HUDEP-2 (cell line): ENCODE results near the gene H3-3A.
A peak's percentile ranks its signal among the peaks of the same experiment; 100 is the strongest.

Experiments
- DNase-seq, 76 experiments: peaks; one replicate each; lab custom pipeline; 2025; ENCODE audit not compliant: unreplicated experiment in 76 of 76; lab: John Stamatoyannopoulos, UW

The H3-3A gene

DNA sequence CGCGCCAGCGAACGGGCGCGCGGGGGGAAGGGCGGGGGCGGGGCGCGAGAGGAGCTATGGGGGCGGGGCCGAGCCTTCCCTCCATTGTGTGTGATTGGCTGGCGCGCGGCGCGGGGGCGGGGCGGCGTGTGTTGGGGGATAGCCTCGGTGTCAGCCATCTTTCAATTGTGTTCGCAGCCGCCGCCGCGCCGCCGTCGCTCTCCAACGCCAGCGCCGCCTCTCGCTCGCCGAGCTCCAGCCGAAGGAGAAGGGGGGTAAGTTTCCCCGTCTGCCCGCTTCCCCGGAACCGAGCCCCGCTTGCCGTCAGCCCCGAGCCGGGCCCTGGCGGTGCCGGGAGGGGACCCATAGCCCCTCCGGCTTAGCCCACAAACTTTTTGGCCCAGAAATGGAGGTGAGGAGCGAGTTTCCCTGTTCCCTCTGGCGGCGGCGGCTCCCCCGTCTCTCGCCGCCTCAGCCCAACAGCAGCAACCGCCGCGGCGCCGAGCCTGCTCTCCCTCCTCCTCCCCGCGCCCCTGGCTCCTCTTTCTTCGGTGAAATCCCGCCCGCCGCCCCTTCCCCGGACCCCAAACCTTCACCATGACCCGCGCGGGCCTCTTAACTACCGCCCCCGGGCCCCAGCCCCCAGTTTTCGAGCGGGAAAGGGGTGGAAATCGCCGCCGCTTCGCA is at the start of gene H3-3A:
TSS of gene H3-3A (plus strand) at position 159 of the 666 bp plus-strand sequence. CDS start 1,636 bp downstream, outside the sequence.
- peak; percentile 37 to 98 (median 94) for DNase-seq

DNA sequence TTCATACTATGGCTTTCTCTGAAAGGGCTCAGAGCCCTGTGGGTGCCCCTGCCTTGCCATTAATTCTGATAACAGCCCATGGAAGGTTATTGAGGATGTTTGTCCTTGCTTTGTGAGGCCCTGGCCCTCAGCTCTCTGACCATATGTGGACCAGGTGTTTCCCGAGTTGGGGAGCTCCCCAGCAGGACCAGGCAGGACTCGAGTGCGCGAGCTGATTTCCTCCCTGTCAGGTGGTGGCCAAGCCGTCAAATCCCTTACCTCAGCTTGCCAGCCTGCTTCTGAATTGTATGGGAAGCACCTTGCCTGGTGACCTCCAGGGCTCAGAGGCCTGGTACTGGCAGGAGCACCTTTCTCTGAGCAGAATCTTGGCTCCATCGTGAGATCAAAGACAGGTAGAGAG is 45.4 kb upstream of the H3-3A start:
- DNase-seq, result no peak

DNA sequence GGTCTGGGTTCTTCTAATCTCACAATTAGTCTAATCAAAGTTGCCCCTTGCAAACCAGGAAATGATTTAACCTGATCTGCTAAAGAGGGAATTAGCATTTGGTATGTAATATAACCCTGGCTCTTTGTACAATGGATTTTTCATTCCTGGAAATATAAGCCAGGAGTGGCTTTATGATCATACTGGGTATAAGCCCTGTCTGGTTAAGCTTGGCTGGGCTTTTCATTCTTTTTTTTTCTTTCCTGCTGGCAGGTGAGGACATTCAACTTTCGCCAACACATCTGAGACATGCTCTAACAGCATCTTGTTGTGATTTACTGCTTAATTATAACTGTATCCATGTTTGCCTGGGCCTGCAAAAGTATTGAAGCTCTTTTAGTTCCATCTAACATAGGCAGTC is 42.9 kb upstream of the H3-3A start:
- DNase-seq, result no peak

DNA sequence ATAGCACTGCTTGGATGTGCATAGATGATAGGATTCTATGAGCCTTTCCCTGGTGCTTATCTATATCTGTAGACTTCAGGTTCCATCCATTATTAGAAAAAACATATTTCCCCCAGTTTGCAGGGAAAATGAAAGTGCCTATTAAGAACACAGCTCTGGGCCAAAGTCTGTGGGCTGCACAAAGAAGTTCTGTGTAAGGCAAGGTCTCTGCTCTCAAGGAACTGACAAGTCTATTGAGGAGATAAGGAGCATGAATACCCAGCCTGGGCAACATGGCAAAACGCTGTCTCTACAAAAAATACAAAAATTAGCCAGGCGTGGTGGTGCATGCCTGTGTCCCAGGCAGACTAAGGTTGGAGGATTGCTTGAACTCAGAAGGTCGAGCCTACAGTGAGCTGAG is 41.1 kb upstream of the H3-3A start:
- DNase-seq, result no peak

DNA sequence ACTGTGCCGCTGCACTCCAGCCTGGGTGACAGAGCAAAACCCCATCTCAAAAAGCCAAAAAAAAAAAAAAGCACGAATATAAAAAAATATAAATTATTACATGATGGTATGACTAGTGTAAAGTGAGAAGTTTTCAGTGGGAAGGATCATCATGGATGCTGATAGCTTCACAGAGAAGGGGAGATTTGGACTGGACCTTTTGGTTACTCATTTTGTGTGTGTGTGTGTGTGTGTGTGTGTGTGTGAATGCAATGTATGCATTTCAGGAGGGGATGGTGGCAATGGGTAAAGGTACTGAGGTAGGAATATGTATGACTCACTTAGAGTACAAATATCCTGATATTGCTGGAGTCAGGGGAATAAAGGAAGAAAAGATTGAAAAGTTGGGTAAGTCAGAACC is 40.7 kb upstream of the H3-3A start:
- no peak for DNase-seq

DNA sequence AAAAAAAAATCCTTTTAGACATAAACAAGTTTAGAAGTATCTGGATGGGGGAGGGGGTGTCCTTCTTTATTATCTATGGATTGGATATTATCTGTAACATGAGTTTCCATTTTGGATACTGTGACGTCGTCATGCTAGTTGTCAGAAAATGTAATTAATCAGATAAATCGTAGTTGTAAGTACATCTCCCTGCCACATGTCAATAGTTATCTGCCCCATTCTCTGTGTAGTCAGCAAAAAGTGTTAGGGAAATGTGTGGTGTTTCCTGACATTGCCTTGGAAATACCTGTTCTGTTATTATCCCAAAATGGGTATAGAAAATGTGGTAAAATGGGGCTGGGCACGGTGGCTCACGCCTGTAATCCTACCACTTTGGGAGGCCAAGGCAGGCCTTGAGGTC is 38.8 kb upstream of the H3-3A start:
- DNase-seq, result no peak

DNA sequence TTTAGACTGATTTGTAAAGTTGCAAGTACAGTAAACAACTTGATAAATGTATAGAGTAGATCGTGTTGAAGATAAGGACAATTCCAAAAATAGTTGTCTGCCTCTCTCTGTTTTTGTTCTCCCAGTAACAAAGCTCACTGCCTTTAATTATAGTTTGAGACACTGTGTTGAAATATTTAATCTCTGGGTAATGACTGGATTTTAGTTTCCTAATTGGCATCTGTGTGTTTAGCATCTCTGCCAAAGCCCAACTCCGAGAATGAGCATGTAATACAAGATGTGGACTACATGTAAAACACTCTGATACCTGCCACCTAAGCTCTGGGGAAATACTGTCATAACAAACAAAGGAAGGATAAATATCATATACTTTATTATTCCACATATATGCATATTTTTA is 35.7 kb upstream of the H3-3A start:
- DNase-seq, result no peak

DNA sequence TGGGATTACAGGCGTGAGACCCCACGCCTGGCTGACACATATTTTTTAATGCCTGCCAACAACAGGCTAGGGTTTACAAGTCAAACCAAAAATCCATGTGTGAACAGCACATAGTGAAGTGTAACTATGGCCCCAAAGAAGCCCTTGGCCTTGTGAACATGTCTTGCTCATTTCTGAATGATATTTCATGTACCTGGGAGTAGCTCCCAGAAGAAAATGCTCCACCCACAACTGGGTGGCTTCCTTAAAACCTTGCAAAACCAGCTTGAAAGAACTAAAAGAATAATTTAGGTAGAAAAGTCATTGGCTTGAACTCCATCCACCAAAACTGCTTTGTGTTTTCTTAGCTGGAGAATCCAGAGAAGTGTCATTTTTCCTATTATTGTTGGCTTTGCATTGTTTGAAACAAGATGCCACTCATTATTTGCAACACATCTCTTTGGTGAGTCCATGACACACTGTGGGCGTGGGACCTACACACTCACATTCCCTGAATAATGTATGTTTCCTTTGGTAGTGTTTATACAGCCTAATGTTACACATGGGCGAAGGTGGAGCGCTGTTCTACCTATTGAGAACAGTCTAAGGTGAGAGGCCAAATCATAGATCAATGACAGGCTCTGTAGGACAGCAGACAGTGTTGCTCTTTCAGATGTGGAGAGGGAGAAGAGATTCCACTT is 34.8 kb upstream of the H3-3A start:
- no peak for DNase-seq

DNA sequence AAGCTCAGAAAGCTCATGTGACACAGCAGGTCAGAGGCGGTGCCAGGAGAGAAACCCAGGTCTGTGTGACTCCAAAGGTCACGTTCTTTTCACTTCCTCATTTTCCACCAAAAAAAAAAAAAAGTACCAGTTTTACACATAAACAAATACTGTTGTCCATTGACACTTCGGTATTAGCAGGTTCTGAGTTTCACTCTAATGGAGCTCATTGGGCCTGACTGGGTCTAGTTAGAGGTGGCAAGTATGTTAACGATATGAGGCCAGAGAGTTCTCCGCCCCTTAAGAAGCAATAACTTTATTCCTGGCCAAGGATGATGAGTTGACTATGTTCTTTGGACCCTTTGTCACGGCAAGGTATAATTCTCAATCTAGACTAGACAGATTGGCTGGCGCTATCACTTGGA is 33.4 kb upstream of the H3-3A start:
- peak in 17 of 76 experiments; percentile 1 to 23 (median 6) for DNase-seq

DNA sequence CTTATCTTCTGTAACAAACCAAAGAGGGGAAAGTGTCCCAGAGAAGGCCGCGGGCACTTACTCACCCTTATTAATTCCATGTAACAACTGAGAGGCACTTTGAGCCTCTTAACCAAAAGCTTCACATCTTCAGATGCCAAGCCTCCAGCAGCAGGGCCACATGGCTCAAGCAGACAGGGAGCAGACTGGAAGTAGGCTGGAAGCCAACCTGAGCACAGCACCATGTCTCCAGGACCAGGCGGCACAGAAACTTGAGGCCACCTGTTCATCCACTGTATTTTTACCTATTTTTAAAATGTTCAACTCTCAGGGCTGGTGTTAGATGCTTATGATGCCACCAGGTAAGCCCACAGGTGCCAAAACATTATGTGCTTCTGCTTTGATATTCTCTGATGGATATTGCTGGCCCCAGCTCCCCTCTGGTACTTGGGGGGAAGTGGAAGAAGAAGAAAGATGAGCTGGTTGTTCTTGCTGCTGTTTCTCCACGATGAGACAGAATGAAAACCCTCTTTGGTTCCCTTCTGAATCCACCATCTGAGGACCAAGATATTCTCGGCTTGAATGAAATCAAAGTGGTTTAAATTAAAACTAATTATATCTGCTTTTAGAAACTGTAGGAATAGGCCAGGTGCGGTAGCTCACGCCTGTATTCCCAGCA is 32.8 kb upstream of the H3-3A start:
- DNase-seq, result no peak

DNA sequence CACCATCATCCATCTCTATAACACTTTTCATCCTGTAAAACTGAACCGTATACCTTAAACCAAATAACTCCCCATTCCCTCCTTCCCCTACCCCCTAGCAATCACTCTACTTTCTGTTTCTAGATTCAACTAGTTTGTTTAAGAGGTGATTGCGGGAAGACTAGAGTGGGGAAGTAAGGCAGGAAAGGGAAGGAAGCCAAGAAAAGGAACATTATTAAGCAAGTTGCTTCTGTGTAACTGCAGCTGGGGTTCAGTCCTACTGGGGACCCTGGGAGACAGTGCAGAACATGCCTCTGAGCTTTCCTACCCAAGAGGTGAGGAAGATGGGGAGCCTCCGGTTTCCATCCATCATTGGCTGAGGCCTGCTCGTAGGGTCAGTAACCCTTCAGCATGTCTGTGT is 28.9 kb upstream of the H3-3A start:
- no peak for DNase-seq

DNA sequence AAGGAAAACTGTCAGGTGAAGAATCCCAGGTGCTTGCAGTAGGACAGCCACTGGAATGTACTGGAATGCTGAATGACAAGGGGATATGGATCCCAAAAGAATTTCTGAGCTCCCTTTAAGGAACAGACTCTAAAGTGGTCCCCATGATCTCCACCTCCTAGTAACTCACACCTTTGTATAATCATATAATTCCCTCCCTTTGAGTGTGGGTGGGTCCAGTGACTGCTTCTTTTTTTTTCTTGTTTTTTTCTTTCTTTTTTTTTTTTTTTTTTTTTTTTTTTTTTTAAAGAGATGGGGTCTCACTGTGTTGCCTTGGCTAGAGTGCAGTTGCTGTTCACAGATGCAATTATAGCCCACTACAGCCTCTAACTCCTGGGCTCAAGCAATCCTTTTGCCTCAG is 28.5 kb upstream of the H3-3A start:
- DNase-seq, result no peak

DNA sequence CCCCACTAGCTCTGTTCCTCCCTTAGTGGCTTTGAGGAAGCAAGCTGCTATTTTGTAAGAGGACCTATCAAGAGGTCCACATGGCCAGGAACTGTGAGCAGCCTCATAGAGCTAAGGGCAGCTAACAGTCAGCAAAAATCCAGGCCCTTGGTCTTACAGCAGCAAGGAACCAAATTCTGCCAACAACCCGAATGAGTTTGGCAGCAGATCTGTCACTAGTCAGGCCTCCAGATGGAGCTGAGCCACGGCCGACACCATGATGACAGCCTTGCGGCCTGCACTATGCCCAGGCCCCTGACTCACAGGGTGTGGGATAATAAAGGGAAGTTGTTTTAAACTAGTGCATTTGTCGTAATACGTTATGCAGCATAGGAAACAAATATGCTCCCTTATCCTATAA is 28.0 kb upstream of the H3-3A start:
- DNase-seq, result peak in 12 of 76 experiments; percentile 3 to 36 (median 14)

DNA sequence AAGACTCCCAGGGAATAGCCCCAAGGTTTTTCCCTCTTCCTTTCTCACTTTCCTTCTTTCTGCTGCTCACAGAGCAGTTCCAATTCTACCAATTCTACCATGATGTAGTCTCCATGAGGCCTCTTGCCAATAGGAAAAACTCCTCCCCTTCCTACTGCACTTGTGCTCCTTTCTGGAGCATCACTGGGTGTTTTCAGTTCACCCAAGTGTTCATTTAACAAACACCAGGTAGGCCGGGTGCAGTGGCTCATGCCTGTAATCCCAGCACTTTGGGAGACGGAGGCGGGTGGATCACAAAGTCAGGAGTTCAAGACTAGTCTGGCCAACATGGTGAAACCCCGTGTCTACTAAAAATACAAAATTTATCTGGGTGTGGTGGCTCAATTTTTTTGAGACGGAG is 26.6 kb upstream of the H3-3A start:
- DNase-seq, result no peak

DNA sequence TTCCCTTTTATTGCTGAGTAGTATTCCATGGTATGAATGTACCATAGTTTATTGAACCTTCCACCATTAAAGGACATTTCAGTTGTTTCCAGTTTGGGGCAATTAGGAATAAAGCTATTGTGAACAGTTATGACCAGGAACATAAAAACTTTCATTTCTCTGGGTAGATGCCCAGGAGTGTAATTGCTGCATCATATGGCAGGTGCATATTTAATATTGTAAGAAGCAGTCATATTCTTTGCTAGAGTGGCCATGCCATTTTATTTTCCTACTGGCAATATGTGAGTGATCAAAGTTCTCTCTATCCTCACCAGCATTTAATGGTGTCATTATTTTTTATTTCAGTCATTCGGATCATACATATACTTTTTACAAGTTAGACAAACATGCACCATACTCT is 23.9 kb upstream of the H3-3A start:
- no peak for DNase-seq

DNA sequence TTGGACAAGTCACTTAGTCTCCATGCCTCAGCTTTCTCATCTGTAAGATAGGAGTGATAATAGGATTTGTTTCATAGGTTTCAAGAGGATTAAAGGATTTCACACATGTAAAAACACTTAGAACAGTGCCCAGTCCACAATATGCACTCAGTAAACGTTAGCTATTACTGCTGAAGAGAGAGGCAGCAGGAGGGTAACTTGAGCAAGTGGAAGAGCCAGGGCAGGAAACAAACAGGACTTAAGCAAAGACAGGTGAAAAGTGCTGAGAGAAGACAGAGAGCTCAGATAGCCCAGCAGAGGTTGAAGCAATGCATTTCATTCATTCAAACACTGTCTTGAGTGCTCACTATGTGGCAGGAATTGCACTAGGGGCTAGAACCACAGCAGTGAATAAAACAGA is 21.1 kb upstream of the H3-3A start:
- no peak for DNase-seq

DNA sequence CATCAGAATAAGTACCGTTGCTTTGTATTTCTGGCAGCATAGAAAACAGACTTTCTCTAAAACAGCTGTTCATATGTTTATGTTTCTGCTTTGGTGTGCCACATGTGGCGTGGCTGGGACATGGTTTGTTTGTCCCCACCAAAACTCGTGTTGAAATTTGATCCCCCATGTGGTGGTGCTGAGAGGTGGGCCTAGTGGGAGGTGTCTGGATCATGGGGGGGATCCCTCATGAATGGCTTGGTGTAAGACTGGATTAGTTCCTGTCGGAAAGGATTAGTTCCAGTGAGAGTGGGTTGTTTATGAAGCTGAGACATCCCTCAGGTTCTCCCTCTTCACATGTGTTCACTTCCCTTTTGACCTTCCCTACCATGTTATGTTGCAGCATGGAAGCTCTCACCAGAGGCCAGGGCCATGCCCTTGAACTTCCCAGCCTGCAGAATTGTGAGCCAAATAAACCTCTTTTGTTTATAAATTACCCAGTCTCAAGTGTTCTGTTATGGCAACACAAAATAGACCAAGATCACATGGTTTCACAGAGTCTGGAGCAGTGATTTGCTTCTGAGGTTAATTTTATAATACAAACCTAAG is 17.9 kb upstream of the H3-3A start:
- DNase-seq, result no peak

DNA sequence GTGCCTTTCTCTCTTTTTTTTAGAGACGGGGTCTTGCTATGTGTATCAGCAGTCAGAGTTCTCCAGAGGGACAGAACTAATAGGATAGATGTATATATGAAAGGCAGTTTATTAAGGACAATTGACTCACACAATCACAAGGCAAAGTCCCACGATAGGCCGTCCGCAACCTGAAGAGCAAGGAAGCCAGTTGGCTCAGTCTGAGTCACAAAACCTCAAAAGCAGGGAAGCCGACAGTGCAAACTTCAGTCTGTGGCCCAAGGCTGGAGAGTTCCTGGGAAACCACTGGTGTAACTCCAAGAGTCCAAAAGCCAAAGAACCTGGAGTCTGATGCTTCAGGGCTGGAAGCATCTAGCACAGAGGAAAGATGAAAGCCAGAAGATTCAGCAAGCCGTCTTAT is 16.3 kb upstream of the H3-3A start:
- DNase-seq, result no peak

DNA sequence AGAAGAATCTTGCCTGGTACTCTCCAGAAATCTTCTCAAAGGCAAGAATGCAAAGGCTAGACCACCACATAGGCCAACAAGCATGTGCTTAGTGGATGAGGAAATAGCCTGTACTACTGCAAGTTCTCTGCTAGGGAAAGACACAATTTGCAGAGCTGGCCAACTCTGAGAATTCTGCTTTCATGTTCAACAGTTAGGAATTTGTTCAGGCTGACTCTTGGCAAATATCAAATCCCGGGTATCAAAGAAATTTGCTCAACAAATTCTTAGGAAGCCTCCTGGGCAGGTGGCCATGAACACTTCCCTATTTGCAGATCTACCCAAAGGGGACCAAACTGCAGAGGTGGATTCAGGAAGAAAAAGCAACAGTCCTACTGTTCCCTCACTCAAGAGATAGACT is 15.0 kb upstream of the H3-3A start:
- DNase-seq, result no peak

DNA sequence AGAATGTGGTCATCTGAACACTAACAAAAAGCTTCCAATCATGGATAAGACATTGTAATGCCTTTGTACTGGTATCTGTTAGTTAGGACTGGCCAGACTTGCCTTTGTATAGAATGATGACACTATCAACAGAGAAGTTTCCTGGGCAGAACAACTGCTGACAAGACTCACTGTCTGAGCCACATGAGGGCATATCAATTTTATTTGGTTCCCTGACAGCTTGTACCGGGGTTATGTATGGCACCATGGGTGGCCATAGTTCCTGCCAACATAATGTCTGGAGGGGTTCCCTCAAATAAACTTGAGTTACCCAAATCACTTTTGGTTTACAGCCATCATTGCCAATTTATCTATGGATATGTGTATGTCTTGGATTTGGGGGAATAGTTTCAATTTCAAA is 13.6 kb upstream of the H3-3A start:
- no peak for DNase-seq

DNA sequence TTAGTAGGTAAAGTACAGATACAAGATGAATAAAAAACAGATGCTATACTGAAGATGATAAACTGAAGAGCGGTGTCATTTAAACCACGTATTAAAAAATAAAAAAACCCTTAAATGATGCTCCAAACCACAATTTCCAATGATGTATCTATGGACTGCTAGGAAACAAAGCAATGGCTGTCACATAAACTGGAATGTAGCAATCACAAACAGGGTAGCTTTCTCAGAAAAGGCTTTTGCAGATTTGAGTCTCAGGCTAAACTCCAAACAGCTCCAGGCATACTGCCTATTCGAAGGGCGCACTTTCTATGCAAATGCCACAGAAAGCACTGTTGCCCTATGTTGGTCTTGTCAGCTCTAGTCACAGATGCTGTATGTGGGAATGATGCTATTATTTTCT is 12.4 kb upstream of the H3-3A start:
- no peak for DNase-seq

DNA sequence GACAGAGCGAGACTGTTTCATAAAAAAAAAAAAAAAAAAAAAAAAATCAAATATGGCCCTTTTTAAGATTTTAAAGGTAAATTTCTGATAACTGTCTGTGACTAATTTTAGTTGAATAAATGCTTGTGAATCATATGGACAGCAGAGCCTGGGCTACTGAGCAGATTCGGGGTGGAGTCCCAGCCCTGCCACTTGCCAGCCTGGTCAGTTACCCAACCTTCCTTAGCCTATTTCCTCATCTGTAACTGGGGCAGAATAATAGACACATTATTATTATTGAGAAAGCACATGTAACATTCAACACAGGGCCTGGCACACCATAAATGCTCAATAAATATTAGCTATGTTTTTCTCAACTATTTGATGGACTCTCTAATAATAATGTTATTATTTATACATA is 11.2 kb upstream of the H3-3A start:
- no peak for DNase-seq
